ENCODE results near the gene GLYATL2.

The GLYATL2 gene

GRCh38 chr11:58796333-58796732 is 48.2 kb downstream of the GLYATL2 start:
- no peak for DNase-seq

- DNase-seq: peak; percentile 6
Measured at GRCh38 chr11:58788355-58789023, 56.0 kb downstream of the GLYATL2 start.

- DNase-seq: no peak
Measured at GRCh38 chr11:58787903-58788302, 56.6 kb downstream of the GLYATL2 start.

- DNase-seq: no peak
Measured at GRCh38 chr11:58786693-58787092, 57.8 kb downstream of the GLYATL2 start.

GRCh38 chr11:58784995-58785394 is 59.5 kb downstream of the GLYATL2 start:
- DNase-seq: no peak
